GM18951 (cell line): ENCODE data around the gene IFITM10.

Source experiments
- POLR2A ChIP-seq: IDR thresholded peaks from 4 replicates; pipeline ENCODE4 v1.6.1; 2011; ENCODE audit warnings: mild to moderate bottlenecking; ENCODE audit not compliant: insufficient read length, insufficient read depth; ENCODE audit errors: extremely low read depth
- in situ Hi-C: fragments of 300-500 bp; cut with MboI; formaldehyde crosslinking; loops from one replicate; pipeline ENCODE4 v1.12.0; 2022; ENCODE audit warnings: low sequenced_read_pairs, mixed read lengths, inconsistent platforms; ENCODE audit not compliant: unreplicated experiment

Gene IFITM10

GRCh38 chr11:1706634-1707400 is 43.6 kb downstream of the IFITM10 start:
- no peak for TF ChIP-seq POLR2A

GRCh38 chr11:1705126-1706052 is 45.0 kb downstream of the IFITM10 start:
- in situ Hi-C loops, result no loop called here
- no peak for TF ChIP-seq POLR2A

More at GRCh38 chr11:1706634-1707400, 43.6 kb downstream of the IFITM10 start:
- in situ Hi-C loops, result no loop called here

- in situ Hi-C loops, result no loop called here
- no peak for TF ChIP-seq POLR2A
These were observed 47.2 kb downstream of the IFITM10 start for GRCh38 chr11:1703146-1703545.

GRCh38 chr11:1702506-1702905 is 47.9 kb downstream of the IFITM10 start:
- TF ChIP-seq POLR2A, result no peak
- in situ Hi-C loops, result no loop called here

- TF ChIP-seq POLR2A, result no peak
These were observed 49.1 kb downstream of the IFITM10 start for GRCh38 chr11:1701091-1701807.

GRCh38 chr11:1699771-1700170 is 50.6 kb downstream of the IFITM10 start:
- no peak for TF ChIP-seq POLR2A
- in situ Hi-C loops, result loop anchor here (10.0 to 25.0 kb wide), 2 partner anchors 115 to 463 kb away; partner anchors contain the start of genes INS and TH

More at GRCh38 chr11:1701091-1701807, 49.1 kb downstream of the IFITM10 start:
- in situ Hi-C loops, result no loop called here

GRCh38 chr11:1696608-1697570 is 53.5 kb downstream of the IFITM10 start, which contains the start of gene KRTAP5-6:
Gene KRTAP5-6 (plus strand): TSS chr11:1697195. CDS start chr11:1697246, 51 bp downstream.
- in situ Hi-C loops, result loop anchor here (10.0 to 25.0 kb wide), 2 partner anchors 118 to 465 kb away; partner anchors contain the start of genes INS and TH
- TF ChIP-seq POLR2A, result no peak

GRCh38 chr11:1695548-1696108 is 54.8 kb downstream of the IFITM10 start:
- in situ Hi-C loops, result loop anchor here (10.0 to 25.0 kb wide), 2 partner anchors 119 to 467 kb away; partner anchors contain the start of genes INS and TH
- no peak for TF ChIP-seq POLR2A

- in situ Hi-C loops, result loop anchor here (10.0 to 25.0 kb wide), 2 partner anchors 120 to 467 kb away; partner anchors contain the start of genes INS and TH
- no peak for TF ChIP-seq POLR2A
These were observed 55.4 kb downstream of the IFITM10 start for GRCh38 chr11:1694846-1695547.

GRCh38 chr11:1694064-1694845 is 56.1 kb downstream of the IFITM10 start:
- TF ChIP-seq POLR2A, result no peak
- in situ Hi-C loops, result loop anchor here (10.0 to 25.0 kb wide), 2 partner anchors 121 to 468 kb away; partner anchors contain the start of genes INS and TH
